ENCODE results near the gene SRGAP3.

GRCh38 chr3:9239680-9240079, 9.8 kb downstream of the SRGAP3 start:
- no peak for TF ChIP-seq CTCF (IDR thresholded peaks at IDR 0.05)
- no peak for TF ChIP-seq POLR2A (IDR thresholded peaks at IDR 0.05)

Measured in uterus (tissue), 2 donors.